Adrenal gland (tissue), 12 donors: ENCODE measurements around the gene CXCL5. TPM values are rescaled to one million over a fixed set of nuclear protein-coding genes. Genes with fewer than 3 reads are reported as not detected.

Source experiments
- DNase-seq, 7 donors: peaks; one replicate each; pipeline ENCODE4 v3.0.0-alpha.2; 2019 to 2020
- H3K27ac ChIP-seq, 5 donors: fragments of 200-600 bp; sonication (generic) in 4 of 5; 1 replicate in 3 of 5; 2 replicates in 2 of 5; pipeline versions ENCODE4 v1.5.1 to v1.8.0; 2016 to 2020; ENCODE audit warnings: mild to moderate bottlenecking in 1 of 5
- H3K27me3 ChIP-seq: fragments of 200-600 bp; 2 replicates; pipeline ENCODE4 v1.8.0; 2021
- H3K36me3 ChIP-seq, 2 donors: fragments of 200-600 bp; replicated peaks in 1 of 2; 1 replicate in 1 of 2; 2 replicates in 1 of 2; pipeline versions ENCODE4 v1.5.1 to v1.8.0; 2018 to 2022
- H3K4me1 ChIP-seq, 2 donors: fragments of 200-600 bp; replicated peaks in 1 of 2; 1 replicate in 1 of 2; 2 replicates in 1 of 2; pipeline versions ENCODE4 v1.5.1 to v1.8.0; 2018 to 2021
- H3K4me3 ChIP-seq, 4 donors: fragments of 200-600 bp; sonication (generic) in 3 of 4; one replicate each; pipeline ENCODE4 v1.5.1; 2016 to 2018
- H3K9me3 ChIP-seq, 3 donors: fragments of 200-600 bp; sonication (generic) in 1 of 3; replicated peaks in 1 of 3; 1 replicate in 2 of 3; 2 replicates in 1 of 3; pipeline versions ENCODE4 v1.5.1 to v1.8.0; 2016 to 2021
- POLR2A ChIP-seq, 2 donors: fragments of 450-650 bp; IDR thresholded peaks; one replicate each; pipeline ENCODE4 v1.6.1; 2017; ENCODE audit warnings: antibody characterized with exemption in 2 of 2, mild to moderate bottlenecking in 2 of 2, moderate library complexity in 1 of 2
- WGBS, 4 donors: extraction: QIAGEN DNeasy Blood & Tissue Kit in 2 of 4; methylation state at CpG; one replicate each; pipeline versions ENCODE4 v1.1.5 to v1.1.7; 2013 to 2017; 5-methylcytosine and 5-hydroxymethylcytosine counted together
- intact Hi-C, 2 donors: fragments of 100-400 bp; cut with DNase I; formaldehyde crosslinking; loops; one replicate each; pipeline versions ENCODE4 v1.14.1 to v1.15.0; 2022 to 2023
- polyA plus RNA-seq, 3 donors: library from polyadenylated mRNA; stranded (reverse); fragments of 200-250 nt in 2 of 3; fragments of 350-450 nt in 1 of 3; fragmentation: Illumina TruSeq in 1 of 3; extraction: RNeasy Lipid Tissue Mini Kit (QIAGEN cat#74804) in 1 of 3; gene quantifications; one replicate each; pipeline ENCODE4 v1.2.3, GENCODE V29; 2013 to 2014
- total RNA-seq, 9 donors: library from RNA; depleted of rRNA in 4 of 9; stranded (reverse); fragments of >200 nt in 4 of 9; fragments of 120-200 nt in 1 of 9; fragmentation: NEBNext Ultra II Directional in 1 of 9; extraction: Animal tissue kit (Norgen Biotek cat#: 25700) in 1 of 9; gene quantifications; one replicate each; pipeline versions ENCODE4 v1.1.0 to v1.2.4, GENCODE V29; 2013 to 2023
- TF ChIP-seq, protein P1 (sequence below), 6 experiments: fragments of 450-650 bp in 4 of 6; fragments of 200-600 bp in 2 of 6; sonication (generic) in 1 of 6; IDR thresholded peaks; 1 replicate in 5 of 6; 2 replicates in 1 of 6; pipeline versions ENCODE4 v1.5.1 to v1.8.0; 2016 to 2021; ENCODE audit warnings: antibody characterized with exemption in 6 of 6, mild to moderate bottlenecking in 2 of 6, moderate library complexity in 1 of 6
- donor health status: healthy with polysubstance abuse.
- donor health status: Bipolar disorder and iron deficiency.
- donor health status: DM: yes; HTN: yes; CAD: no.
- donor health status: DM: no; HTN: no; CAD: no.
- donor health status: DM: no; HTN: no; CAD: no.
- donor health status: DM: yes; HTN: yes; CAD: no.

CXCL5 gene
- total and polyA plus RNA-seq, 12 donors, result 0.03 to 0.41 (median 0.09) TPM; not detected in 9

- Histone ChIP-seq H3K36me3 (no peaks in the 10 kb centered on the region), H3K4me1 (no peaks in the 10 kb centered on the region), H3K9me3 (no peaks in the 10 kb centered on the region), H3K4me3 (no peak overlapping the region), H3K27ac (no peak overlapping the region), H3K27me3 (no peaks in the 10 kb centered on the region)
- DNase-seq, result no peak
- no peak for TF ChIP-seq POLR2A (IDR thresholded peaks at IDR 0.05)
- TF ChIP-seq, protein P1, sequence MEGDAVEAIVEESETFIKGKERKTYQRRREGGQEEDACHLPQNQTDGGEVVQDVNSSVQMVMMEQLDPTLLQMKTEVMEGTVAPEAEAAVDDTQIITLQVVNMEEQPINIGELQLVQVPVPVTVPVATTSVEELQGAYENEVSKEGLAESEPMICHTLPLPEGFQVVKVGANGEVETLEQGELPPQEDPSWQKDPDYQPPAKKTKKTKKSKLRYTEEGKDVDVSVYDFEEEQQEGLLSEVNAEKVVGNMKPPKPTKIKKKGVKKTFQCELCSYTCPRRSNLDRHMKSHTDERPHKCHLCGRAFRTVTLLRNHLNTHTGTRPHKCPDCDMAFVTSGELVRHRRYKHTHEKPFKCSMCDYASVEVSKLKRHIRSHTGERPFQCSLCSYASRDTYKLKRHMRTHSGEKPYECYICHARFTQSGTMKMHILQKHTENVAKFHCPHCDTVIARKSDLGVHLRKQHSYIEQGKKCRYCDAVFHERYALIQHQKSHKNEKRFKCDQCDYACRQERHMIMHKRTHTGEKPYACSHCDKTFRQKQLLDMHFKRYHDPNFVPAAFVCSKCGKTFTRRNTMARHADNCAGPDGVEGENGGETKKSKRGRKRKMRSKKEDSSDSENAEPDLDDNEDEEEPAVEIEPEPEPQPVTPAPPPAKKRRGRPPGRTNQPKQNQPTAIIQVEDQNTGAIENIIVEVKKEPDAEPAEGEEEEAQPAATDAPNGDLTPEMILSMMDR (IDR thresholded peaks at IDR 0.05), result no peak
- intact Hi-C loops, result no loop called here
- WGBS, 4 donors, result 74 to 85% (median 79%) methylated on average over 9 of the region's 9 CpGs
Observed at GRCh38 chr4:73990988-73991741, 7.3 kb downstream of the CXCL5 start.

DNA sequence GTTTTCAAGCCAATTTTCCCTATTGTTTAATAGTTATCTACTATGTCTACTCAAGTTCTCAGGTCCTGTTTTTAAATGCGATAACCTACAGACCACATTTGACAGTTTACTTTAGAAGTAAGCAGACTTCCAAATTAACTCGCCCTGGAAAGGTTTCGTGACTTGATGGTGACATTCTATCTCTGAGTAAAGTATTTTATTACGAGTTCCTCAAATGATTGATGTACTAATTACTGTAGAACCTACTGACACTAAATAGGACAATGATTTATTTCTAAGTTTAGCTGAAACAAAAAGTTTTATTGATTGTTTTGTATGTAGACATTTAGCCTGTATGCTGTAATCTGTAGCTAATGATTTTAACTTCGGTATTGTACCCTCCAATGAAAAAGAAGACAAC lies 8.5 kb downstream of the CXCL5 start:
- TF ChIP-seq POLR2A (IDR thresholded peaks at IDR 0.05), result no peak
- TF ChIP-seq, protein P1 (IDR thresholded peaks at IDR 0.05), result no peak
- Histone ChIP-seq H3K36me3 (no peaks in the 10 kb centered on the region), H3K4me3 (no peak overlapping the region), H3K27ac (no peak overlapping the region), H3K4me1 (no peaks in the 10 kb centered on the region), H3K9me3 (no peaks in the 10 kb centered on the region), H3K27me3 (no peaks in the 10 kb centered on the region)
- DNase-seq, result no peak
- intact Hi-C loops, result no loop called here
- WGBS, 4 donors, result 68 to 78% (median 76%) methylated on average over 5 of the region's 5 CpGs

GRCh38 chr4:73989031-73989430 lies 9.4 kb downstream of the CXCL5 start:
- H3K36me3 ChIP-seq, result no peaks in the 10 kb centered on the region
- TF ChIP-seq, protein P1 (IDR thresholded peaks at IDR 0.05), result no peak
- no peak for TF ChIP-seq POLR2A (IDR thresholded peaks at IDR 0.05)
- H3K27me3 ChIP-seq, result no peaks in the 10 kb centered on the region
- H3K9me3 ChIP-seq, result no peaks in the 10 kb centered on the region
- H3K27ac ChIP-seq, result no peak overlapping the region
- intact Hi-C loops, result no loop called here
- DNase-seq, result no peak
- no peaks in the 10 kb centered on the region for H3K4me1 ChIP-seq
- WGBS, 4 donors, result 44 to 72% (median 47%) methylated on average over 3 of the region's 3 CpGs
- H3K4me3 ChIP-seq, result no peak overlapping the region

DNA sequence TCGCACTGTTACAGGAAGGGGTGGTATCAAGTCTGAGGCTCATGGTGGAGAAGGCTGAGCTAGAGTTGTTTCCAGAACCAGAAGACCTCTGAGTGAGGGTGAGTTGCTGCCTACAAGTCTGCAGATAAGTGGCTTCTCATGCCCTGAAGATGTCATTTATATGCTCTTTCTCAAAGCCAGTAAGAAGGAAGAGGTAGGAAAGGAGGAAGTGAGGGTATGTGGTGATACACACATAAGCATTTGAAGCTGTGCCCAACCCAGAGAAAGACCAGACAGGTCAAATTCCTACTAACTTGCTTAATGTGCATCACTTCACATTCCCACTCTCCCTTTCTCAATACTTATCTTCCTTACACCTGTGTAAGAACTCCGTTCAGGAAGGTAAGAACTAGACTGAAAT lies 10.4 kb downstream of the CXCL5 start, which contains the start of gene PPBP:
Gene PPBP (minus strand): TSS at position 130 of the 400 bp plus-strand sequence. CDS start 87 bp downstream, at position 43.
- Histone ChIP-seq H3K9me3 (no peaks in the 10 kb centered on the region), H3K27me3 (no peaks in the 10 kb centered on the region), H3K4me3 (no peak within 1 kb of the TSS), H3K4me1 (no peaks in the 10 kb centered on the region), H3K27ac (no peak within 1 kb of the TSS), H3K36me3 (no peaks in the 10 kb centered on the region)
- TF ChIP-seq, protein P1 (IDR thresholded peaks at IDR 0.05), result no peak
- TF ChIP-seq POLR2A (IDR thresholded peaks at IDR 0.05), result no peak
- 54 to 74% (median 71%) methylated on average over 2 of the region's 2 CpGs for WGBS, 4 donors
- DNase-seq, result no peak
- intact Hi-C loops, result no loop called here
